D721Med (cell line): ENCODE results near the gene HYAL2.

Source experiments
- DNase-seq: peaks from one replicate; pipeline ENCODE4 v3.0.0; 2011; ENCODE audit warnings: low spot score; ENCODE audit not compliant: insufficient read length
- FAIRE-seq: peaks from 2 replicates; lab custom pipeline; 2011; peaks lifted over from hg19 to GRCh38; lab: Jason Lieb, UNC
- TF ChIP-seq, protein P1 (sequence below): IDR thresholded peaks from 2 replicates; pipeline ENCODE4 v1.5.1; 2012; ENCODE audit warnings: mild to moderate bottlenecking, control low read depth; ENCODE audit not compliant: insufficient read depth; ENCODE audit errors: missing control alignments

Gene HYAL2

GRCh38 chr3:50304601-50305000, 17.9 kb downstream of the HYAL2 start:
- TF ChIP-seq, protein P1, sequence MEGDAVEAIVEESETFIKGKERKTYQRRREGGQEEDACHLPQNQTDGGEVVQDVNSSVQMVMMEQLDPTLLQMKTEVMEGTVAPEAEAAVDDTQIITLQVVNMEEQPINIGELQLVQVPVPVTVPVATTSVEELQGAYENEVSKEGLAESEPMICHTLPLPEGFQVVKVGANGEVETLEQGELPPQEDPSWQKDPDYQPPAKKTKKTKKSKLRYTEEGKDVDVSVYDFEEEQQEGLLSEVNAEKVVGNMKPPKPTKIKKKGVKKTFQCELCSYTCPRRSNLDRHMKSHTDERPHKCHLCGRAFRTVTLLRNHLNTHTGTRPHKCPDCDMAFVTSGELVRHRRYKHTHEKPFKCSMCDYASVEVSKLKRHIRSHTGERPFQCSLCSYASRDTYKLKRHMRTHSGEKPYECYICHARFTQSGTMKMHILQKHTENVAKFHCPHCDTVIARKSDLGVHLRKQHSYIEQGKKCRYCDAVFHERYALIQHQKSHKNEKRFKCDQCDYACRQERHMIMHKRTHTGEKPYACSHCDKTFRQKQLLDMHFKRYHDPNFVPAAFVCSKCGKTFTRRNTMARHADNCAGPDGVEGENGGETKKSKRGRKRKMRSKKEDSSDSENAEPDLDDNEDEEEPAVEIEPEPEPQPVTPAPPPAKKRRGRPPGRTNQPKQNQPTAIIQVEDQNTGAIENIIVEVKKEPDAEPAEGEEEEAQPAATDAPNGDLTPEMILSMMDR, result no peak
- DNase-seq (no peak), FAIRE-seq (no peak)

GRCh38 chr3:50303013-50303815, 19.3 kb downstream of the HYAL2 start, which contains the start of gene HYAL1:
Gene HYAL1 (minus strand): TSS chr3:50303574. CDS start chr3:50302956, 618 bp downstream.
- no peak for FAIRE-seq
- TF ChIP-seq, protein P1, result no peak
- no peak for DNase-seq

DNA sequence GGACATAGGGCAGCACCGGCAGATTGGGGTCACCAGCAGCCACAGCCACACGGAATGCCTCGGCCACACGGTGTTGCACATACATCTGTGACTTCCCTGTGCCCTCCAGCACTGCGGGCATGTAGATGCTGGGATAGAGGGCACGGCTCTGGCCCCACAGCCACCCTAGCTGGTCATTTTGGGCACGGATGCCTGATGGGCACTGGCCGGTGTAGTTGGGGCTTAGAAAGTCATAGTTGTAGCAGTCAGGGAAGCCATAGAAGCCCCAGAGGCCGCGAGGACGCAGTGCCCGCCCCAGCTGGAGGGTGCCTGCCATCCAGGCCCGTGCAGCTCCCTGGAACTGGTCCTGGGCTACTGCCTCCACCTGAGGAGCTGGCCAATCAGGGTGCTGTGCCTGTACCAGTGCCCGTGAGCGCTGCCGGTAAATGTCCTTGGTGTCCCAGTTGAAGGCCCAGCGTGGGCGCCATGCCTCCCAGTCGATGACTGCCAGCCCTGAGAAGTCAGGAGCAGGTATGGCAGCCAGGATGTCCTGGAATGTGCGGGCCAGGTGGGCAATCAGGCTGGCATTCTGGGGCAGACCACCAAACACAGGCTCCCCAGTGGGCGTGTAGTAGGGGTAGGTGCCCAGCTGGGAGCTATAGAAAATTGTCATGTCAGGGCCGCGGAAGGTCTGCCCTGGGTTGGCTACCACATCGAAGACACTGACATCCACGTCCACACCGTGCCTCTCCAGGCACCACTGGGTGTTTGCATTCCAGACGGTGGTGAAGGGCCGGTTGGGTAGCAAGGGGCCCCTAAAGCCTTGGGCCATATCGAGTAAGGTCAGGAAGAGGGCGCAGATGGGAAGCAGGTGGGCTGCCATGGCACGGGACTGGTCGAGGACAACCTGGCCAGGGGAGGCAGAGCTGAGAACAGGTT, 20.2 kb downstream of the HYAL2 start:
- no peak for FAIRE-seq
- TF ChIP-seq, protein P1, result no peak
- DNase-seq, result no peak

DNA sequence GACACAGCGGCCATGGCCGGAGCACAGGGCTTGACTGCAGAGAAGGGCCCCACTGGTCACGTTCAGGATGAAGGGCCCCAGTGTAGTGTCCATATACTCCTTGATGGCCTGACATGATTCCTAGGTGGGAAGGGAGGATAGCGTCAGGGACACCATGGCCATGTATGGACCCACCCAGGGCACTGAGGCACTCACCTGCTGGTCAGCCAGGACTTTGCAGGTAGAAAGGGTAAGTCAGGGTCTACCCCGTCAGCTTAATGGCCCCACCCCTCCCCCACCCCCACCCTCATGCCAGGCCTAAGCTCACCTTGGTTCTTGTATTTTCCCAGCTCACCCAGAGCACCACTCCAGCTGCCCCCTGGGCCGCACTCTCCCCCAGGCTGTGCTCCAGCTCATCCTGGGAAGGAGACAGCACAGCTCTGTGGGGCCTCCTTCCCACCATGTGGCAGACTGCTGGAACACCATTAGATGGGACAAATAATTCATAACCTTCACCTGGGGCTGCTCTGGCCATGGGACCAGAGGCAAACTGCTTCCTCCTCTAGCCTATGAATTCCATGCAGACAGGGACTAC, 21.8 kb downstream of the HYAL2 start:
- TF ChIP-seq, protein P1, result no peak
- DNase-seq, result no peak
- no peak for FAIRE-seq

DNA sequence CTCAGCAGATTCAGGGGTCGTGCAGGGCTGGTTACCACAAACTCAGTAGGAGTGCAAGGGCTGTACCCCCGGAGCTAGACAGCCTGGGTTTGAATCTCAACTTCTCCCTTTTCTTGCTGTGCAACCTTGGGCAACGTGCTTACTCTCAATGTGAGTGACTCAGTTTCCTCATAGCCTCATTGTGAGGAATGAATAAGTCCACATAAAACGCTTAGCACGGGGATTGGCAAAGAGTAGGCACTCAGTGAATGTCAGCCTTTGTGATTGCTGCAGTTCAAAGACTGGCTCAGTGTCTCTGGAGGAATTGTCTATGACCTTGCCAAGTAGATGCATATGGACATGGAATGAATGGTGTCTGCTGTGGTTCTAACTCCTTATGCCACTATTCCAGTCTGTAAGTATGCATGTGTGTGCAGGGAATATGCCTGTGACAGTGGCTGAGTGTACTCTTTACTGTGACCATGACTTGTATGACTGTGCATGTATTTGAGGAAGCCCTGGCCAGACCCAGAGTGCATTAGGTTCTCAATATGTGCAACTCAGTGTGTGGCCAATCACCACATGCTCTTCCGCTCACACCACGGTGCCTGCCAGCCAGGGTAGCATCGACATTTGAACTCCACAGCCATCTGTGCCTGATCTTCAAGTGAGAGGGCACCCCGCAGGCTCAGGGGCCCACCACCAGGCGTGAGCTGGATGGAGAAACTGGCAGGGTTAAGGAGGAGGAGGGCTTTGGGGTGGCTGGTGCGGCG, 22.4 kb downstream of the HYAL2 start:
- DNase-seq, result no peak
- FAIRE-seq, result no peak
- TF ChIP-seq, protein P1, result no peak

DNA sequence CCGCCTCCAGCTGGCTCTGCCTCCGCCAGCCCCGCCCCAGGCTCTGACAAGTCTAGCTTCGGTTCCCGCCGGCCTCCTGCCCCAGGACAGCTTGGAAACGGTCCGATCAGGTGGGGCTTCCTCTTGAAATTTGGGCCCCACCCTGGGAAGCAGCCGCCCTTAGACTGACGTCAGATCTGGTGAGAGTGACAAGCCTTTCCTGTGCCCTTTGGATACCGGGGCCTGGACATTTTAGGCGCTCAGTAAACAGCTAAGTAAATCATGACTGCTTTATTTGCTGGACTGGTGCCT, 23.0 kb downstream of the HYAL2 start:
- no peak for FAIRE-seq

More for the DNA sequence above, 23.0 kb downstream of the HYAL2 start:
- TF ChIP-seq, protein P1, result no peak
- no peak for DNase-seq
